ENCODE data around the gene GRPEL1. TPM values are rescaled to one million over a fixed set of nuclear protein-coding genes. Genes with fewer than 3 reads are reported as not detected.

GRPEL1 gene
- total and polyA plus RNA-seq, 10 of the 15 experiments (the other 5 are each of a cell fraction or from before 2014, with no cell fraction given), result 30.8 to 119 (median 67.6) TPM

GRCh38 chr4:7045961-7046921 lies 21.6 kb downstream of the GRPEL1 start (continued):
- TF ChIP-seq ZBTB40 (IDR thresholded peaks at IDR 0.05; ENCODE audit: borderline replicate concordance), result no peak
- no peak for TF ChIP-seq CREM (IDR thresholded peaks at IDR 0.05; ENCODE audit: low read depth)
- TF ChIP-seq SREBF1 (IDR thresholded peaks at IDR 0.05; ENCODE audit: low read length), result no peak
- TF ChIP-seq IRF4 (IDR thresholded peaks at IDR 0.05; ENCODE audit: low read depth, low read length), result 0 out of 2 replicates have a peak, but pooled peaks have one; percentile 24
- peak; percentile 34; the same call in 1 of the 2 replicates for TF ChIP-seq EED (IDR thresholded peaks at IDR 0.05; ENCODE audit: low read depth)

DNA sequence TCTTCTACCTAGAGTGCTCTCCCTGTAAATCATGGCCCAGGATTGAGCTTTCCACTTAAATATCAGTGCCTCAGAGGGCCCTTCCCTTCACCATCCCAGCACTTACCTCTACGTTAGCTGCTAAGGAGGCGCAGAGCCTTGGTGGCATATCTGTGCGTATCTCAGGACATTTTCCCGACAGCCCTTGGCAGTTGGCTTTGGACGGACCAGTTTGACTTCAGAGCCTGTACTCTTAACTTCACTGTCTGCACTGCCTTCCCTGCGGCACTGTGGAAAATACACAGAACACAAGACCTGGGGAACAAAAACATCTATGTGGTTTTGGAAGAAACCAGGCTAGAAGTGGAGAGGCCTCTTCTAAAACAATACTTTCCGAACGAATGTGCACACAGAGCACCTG lies 22.3 kb downstream of the GRPEL1 start:
- H3K27ac ChIP-seq (ENCODE audit: control insufficient read depth, insufficient read depth), result peak overlapping the region; percentile 61; the same call in 1 of the 2 replicates
- peaks cover 10% of the 10 kb centered on the region; the same call in 1 of the 2 replicates for H4K20me1 ChIP-seq (ENCODE audit: control insufficient read depth, insufficient read depth)
- ATAC-seq, result no peak
- no TSS peak for BruUV-seq (replicated peaks)
- H2AFZ ChIP-seq (ENCODE audit: control insufficient read depth, low read depth, low read length), result no peak overlapping the region
- POLR2A ChIA-PET, result interaction anchor here (0.9 to 7.2 kb wide), 6 partner anchors 17 to 329 kb away, joined by 3 to 88 read pairs (median 4); partner anchors contain the start of gene GRPEL1
- peak overlapping the region; percentile 50; the same call in 1 of the 2 replicates for H3K9ac ChIP-seq (ENCODE audit: control insufficient read depth, insufficient read depth, low read length)
- peaks cover 49% of the 10 kb centered on the region for H3K79me2 ChIP-seq (ENCODE audit: control insufficient read depth, insufficient read depth, low read length)
- H3K9me3 ChIP-seq (replicated peaks; ENCODE audit: control insufficient read depth, insufficient read depth, low read length), result no peaks in the 10 kb centered on the region
- H3K4me3 ChIP-seq, result peak overlapping the region; percentile 83
- RAD21 ChIA-PET (ENCODE audit: unreplicated experiment), result interaction anchor here (1.0 to 4.7 kb wide), 5 partner anchors 13 to 71 kb away, joined by 3 to 87 read pairs (median 4); partner anchors contain the start of gene GRPEL1
- 2% methylated on average over 8 of the region's 8 CpGs for WGBS (ENCODE audit: insufficient coverage, insufficient replicate concordance, low lambda C conversion rate, missing lambda C conversion rate)
- peaks cover 27% of the 10 kb centered on the region for H3K4me1 ChIP-seq (ENCODE audit: control insufficient read depth, insufficient read depth, low read length)
- in situ Hi-C loops (cut with MboI) (no loop called here), intact Hi-C loops (cut with micrococcal nuclease; ENCODE audit: unreplicated experiment) (loop anchor here (2.0 to 5.0 kb wide), 2 partner anchors 13 to 138 kb away; partner anchors contain the start of gene TBC1D14)
- no peak for FAIRE-seq
- peaks cover 0 to 2% of the 10 kb centered on the region in 2 experiments; a peak in 1 of 4 replicates for H3K27me3 ChIP-seq (replicated peaks in 1 of 2; ENCODE audit: control insufficient read depth in 2 of 2, insufficient read depth in 2 of 2, low read length in 1 of 2)
- no peak for DNase-seq (ENCODE audit: low read depth, low spot score)
- SMC1A ChIA-PET (ENCODE audit: uncharacterized antibody, unreplicated experiment), result interaction anchor here (0.7 to 5.6 kb wide), 9 partner anchors 12 to 194 kb away, joined by 3 to 79 read pairs (median 3); partner anchors contain the start of gene GRPEL1
- H3K36me3 ChIP-seq (ENCODE audit: control insufficient read depth in 2 of 2, insufficient read depth in 2 of 2, low read length in 1 of 2), result no peaks in the 10 kb centered on the region
- H3K4me2 ChIP-seq (ENCODE audit: control insufficient read depth, insufficient read depth), result peak overlapping the region; percentile 98
- CTCF ChIA-PET, result interaction anchor here (1.0 to 9.1 kb wide), 7 partner anchors 13 to 329 kb away, joined by 3 to 210 read pairs (median 7); partner anchors contain the start of gene GRPEL1
- TF ChIP-seq RBBP5 (conservative IDR thresholded peaks at IDR 0.05) (no peak), NR2F1 (conservative IDR thresholded peaks at IDR 0.05) (no peak), BRCA1 (IDR thresholded peaks at IDR 0.05; ENCODE audit: low read depth, low read length) (no peak), ZBED1 (IDR thresholded peaks at IDR 0.05; ENCODE audit: borderline replicate concordance) (no peak), PAX8 (IDR thresholded peaks at IDR 0.05) (no peak), PML (IDR thresholded peaks at IDR 0.05; ENCODE audit: low read length) (no peak)
- TF ChIP-seq, protein P1, sequence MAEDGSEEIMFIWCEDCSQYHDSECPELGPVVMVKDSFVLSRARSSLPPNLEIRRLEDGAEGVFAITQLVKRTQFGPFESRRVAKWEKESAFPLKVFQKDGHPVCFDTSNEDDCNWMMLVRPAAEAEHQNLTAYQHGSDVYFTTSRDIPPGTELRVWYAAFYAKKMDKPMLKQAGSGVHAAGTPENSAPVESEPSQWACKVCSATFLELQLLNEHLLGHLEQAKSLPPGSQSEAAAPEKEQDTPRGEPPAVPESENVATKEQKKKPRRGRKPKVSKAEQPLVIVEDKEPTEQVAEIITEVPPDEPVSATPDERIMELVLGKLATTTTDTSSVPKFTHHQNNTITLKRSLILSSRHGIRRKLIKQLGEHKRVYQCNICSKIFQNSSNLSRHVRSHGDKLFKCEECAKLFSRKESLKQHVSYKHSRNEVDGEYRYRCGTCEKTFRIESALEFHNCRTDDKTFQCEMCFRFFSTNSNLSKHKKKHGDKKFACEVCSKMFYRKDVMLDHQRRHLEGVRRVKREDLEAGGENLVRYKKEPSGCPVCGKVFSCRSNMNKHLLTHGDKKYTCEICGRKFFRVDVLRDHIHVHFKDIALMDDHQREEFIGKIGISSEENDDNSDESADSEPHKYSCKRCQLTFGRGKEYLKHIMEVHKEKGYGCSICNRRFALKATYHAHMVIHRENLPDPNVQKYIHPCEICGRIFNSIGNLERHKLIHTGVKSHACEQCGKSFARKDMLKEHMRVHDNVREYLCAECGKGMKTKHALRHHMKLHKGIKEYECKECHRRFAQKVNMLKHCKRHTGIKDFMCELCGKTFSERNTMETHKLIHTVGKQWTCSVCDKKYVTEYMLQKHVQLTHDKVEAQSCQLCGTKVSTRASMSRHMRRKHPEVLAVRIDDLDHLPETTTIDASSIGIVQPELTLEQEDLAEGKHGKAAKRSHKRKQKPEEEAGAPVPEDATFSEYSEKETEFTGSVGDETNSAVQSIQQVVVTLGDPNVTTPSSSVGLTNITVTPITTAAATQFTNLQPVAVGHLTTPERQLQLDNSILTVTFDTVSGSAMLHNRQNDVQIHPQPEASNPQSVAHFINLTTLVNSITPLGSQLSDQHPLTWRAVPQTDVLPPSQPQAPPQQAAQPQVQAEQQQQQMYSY (CRISPR knock-in tag; IDR thresholded peaks at IDR 0.05), result no peak
- TF ChIP-seq, protein P2, sequence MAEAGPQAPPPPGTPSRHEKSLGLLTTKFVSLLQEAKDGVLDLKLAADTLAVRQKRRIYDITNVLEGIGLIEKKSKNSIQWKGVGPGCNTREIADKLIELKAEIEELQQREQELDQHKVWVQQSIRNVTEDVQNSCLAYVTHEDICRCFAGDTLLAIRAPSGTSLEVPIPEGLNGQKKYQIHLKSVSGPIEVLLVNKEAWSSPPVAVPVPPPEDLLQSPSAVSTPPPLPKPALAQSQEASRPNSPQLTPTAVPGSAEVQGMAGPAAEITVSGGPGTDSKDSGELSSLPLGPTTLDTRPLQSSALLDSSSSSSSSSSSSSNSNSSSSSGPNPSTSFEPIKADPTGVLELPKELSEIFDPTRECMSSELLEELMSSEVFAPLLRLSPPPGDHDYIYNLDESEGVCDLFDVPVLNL (IDR thresholded peaks at IDR 0.05; ENCODE audit: low read depth, low read length), result no peak
